ENCODE results near the gene GNAZ.

GNAZ gene

GRCh38 chr22:23065495-23066122, 4.7 kb upstream of the GNAZ start:
- DNase-seq, result no peak

GRCh38 chr22:23066200-23067022, 3.9 kb upstream of the GNAZ start:
- no peak for DNase-seq

GRCh38 chr22:23067023-23067650, 3.2 kb upstream of the GNAZ start:
- DNase-seq, result no peak

DNA sequence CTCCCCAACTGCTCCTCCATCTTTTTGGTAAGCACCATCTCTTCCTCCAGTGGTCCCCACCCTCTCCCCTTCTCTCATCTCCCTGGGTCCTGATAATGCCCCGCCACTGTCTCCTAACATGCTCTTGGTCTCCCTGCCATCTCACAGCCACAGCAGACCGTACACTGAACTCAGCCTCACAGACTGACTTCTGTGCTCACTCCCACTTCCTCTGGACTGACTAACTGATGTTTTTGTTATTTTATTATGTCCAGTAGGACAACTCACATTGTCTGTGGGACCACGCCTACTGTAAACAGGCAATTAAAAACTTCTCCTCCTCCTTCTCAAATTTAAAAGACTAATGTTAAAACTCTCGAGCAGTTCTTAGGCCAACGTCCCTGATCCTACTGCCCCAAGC, 2.6 kb upstream of the GNAZ start:
- no peak for DNase-seq

GRCh38 chr22:23068096-23068831, 2.1 kb upstream of the GNAZ start:
- DNase-seq, result no peak

DNA sequence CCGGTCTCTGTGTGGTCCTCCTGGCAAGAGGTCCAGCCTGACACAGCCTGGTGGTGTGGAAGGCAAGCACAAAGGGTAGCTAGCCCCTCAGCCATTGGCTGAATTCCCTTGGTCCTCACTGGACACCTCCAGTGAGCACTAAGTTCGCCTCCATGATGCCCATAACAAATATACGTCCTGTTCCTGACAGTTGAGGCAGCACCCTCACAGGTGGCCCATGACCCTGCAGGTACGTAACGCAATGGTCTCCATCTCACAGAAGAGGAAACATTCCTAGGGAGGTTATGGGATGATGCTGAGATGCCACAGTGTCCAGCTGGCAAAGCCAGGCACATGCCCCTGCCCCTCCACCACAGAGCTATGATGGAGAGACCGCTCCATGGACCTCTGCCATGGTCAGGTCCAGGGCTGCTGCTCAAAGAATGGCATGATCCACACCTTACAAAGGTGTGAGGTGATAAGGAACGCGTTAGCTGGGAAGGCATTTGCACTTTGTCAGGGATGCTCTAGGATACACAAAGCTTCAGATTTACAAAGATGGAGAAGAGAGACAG, 1.4 kb upstream of the GNAZ start:
- DNase-seq, result no peak

DNA sequence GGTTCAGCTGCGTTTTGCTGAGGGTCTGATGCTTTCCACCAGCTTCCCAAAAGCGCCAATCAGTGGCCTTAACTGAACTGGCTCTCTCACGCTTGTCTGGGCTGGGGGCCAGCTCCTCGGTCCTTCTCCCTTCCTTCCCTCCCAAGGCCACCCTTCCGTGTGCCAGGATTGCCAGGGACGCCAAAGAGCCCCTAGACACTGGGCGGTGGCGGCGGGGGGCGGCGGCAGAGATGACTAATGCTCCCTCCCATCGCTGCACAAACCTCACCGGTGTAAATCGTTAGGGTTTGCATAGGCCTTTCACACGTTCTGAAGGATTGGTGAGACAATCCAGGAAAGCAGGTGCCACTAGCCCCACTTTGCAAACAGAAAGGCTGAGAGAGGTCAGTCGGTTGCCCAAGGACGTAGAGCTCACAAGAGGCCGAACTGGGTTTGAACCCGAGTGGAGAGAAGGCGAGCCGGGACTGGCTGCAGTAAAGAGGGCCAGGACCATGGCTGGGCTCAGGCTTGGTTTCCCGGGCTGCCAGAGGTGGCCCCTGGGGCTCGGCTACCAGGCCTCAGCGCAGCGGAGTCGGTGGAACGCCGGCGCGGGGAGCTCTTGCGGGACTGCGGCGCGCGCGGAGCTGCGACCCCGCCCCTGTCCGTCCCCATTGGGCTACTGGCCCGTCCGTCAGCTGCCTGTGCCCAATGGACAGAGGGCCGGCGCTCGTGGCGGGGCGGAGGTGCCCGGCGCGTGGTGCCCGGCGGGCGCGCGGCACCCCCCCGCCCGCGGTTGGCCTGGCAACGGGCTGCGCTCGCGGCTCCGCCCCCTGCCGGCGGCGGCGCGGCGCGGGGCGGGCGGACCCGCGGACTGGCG, 589 bp upstream of the GNAZ start:
- DNase-seq, result peak; percentile 73

DNA sequence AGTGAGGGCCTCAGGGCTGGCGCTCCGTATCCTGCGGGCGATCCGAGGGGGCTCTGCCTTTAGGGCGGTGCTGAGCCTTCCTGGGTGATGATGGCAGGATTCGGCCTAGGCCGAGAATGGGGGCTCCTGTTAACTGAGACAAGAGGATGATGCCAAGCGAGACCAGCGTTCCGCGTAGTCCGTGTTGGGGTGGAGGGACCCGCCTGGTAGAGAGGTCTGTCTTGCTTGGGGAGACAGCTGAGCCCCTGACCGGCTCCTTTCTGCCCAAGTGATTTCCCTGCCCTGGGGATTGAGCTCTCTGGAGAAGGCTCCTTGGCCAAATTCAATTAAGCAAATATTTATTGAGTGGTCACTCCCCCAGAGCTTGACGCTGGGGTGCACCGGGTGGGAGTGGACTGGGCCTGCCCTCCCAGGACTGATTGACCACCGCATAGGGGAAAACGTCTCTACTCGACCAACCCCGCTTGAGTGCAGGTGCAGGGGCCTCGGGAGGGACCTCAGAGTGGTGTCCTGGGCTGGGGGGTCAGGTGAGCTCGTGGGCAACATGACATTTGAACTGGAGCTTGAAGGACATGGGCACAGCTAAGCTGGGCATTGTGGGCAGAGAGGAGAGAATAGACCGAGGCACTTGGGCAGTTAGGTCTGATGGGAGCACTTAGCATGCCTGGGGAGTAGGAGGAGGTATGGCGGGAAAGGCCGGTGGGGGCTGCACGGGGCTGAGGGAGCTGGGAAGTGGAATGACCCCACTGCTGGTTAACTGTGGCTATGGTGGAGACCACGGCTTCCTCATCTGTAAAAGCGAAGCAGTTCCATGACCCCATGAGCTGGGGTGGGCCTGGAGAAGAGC, 1.1 kb downstream of the GNAZ start:
- DNase-seq, result no peak

- no peak for DNase-seq
These were observed 2.0 kb downstream of the GNAZ start for GRCh38 chr22:23072077-23072910.

DNA sequence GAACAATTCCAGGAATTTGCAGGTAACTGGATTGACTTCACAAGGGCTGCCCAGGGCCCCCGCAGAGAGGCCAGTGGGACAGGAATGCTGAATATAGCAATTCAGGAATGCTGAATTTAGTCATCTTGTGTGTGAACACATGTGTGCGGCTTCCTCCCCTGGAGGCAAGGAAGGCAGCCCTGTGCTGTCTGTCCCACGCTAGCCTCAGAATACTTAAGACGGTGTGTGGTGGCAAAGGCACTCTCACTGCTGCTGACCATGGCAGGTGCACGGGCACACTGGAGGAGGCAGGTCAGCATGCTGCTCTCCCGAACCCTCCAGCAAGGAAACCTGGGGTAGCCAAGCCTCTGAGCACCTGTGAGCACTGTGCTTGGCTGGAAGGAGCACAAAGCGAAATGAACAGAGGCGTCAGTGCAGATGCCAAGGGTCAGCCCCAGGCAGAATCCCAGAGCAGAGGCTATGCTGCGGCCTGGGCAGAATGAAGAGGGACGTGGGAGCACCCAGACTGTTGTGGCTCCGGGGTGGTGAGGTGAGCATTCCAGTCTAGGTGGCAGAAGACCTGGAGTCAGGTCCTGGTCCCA, 2.7 kb downstream of the GNAZ start:
- no peak for DNase-seq

DNA sequence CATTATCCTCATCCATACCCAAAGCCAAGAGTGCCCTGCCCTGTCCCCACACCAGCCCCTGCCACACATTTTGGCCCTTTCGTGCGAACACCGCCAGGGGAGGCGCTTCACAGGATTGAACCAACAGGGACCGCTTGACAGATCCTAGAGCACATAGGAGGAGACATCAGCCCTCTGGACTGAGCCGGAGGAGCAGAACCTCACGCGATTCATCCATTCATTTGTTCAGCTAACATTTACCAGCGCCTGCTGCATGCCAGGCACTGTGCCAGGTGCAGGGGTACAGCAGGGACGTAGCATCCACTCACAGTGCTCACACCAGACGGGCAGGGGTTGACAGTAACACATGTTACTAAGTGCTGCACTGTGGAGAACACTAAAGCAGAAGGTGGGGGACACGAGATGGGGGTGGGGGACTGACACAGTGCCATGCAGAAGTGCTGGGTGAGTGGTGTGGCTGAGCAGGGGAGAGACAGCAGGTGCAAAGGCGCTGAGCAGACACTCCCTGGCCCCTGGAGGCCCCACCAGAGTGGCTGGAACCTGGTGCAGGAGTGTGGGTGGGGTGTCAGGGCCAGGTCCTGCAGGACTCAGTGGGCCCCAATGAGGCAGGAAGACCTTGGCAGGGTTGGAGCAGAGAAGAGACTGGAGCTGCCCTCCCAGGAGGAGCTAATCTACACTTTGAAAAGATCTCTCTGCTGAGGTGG, 3.4 kb downstream of the GNAZ start:
- no peak for DNase-seq

DNA sequence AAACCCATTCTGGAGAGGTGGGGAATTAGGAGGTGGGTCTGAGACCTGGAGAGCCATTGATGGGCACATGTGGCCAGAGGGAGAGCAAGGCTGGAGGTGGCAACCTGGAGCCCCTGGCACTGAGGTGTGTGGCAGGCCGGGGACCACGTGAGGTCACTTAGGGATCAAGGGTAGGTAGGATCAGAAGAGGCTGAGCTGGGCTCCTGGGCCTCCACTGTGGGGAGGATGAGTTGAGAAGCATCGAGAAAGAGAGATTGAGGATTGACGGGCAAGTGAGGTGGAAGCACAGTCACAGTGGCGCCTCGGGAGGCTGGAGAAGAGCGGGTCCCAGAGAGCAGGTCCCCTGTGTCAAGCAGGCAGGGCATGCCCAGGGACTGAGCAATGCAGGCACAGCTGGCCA, 4.1 kb downstream of the GNAZ start:
- no peak for DNase-seq

GRCh38 chr22:23075050-23075449, 4.7 kb downstream of the GNAZ start:
- DNase-seq, result no peak

- no peak for DNase-seq
These were observed 5.4 kb downstream of the GNAZ start for GRCh38 chr22:23075525-23076216.

- DNase-seq, result no peak
These were observed 6.7 kb downstream of the GNAZ start for GRCh38 chr22:23076896-23077572.

- no peak for DNase-seq
These were observed 7.5 kb downstream of the GNAZ start for GRCh38 chr22:23077627-23078461.

DNA sequence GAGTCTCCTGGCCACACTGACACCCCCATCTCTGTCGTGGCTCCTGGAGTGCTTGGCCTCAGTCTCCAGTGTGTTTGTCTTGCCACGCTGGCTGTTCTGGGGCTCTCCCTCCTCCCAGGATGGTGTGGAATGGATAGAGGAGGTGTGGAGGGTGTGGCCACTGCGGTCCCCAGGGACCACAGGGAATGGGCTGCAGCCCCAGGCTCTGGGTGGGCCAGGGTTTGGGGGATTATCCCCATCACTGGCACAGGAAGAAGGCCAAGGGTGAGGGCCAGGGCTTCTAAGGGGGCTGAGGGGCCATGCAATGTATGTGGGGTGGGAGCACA, 8.1 kb downstream of the GNAZ start:
- DNase-seq, result no peak

All from activated T-cell treated with anti-CD3 and anti-CD28 coated beads for 4 hours (primary cell).